ENCODE results near the gene RAPGEF2. TPM values are rescaled to one million over a fixed set of nuclear protein-coding genes. Genes with fewer than 3 reads are reported as not detected.

The RAPGEF2 gene
- total RNA-seq, 4 donors from 2014 or later = 14.1 to 30.5 (median 21.4) TPM

- intact Hi-C loops (cut with DNase I) = no loop called here
- Histone ChIP-seq H3K36me3 (no peaks in the 10 kb centered on the region), H3K27ac (no peak overlapping the region), H3K4me1 (peaks cover 0 to 24% (median 3%) of the 10 kb centered on the region in 3 donors), H3K9me3 (no peaks in the 10 kb centered on the region), H3K27me3 (no peaks in the 10 kb centered on the region), H3K4me3 (no peak overlapping the region)
- TF ChIP-seq CTCF (IDR thresholded peaks at IDR 0.05) = no peak
- TF ChIP-seq POLR2A (IDR thresholded peaks at IDR 0.05) = no peak
- no peak for DNase-seq
- WGBS, 2 donors = 83 to 87% methylated on average over 4 of the region's 4 CpGs
Measured at GRCh38 chr4:159145318-159145991, 42.6 kb downstream of the RAPGEF2 start.

GRCh38 chr4:159145992-159146330 is 43.1 kb downstream of the RAPGEF2 start:
- intact Hi-C loops (cut with DNase I) = no loop called here
- WGBS, 2 donors = 83 to 94% methylated on average over 1 of the region's 1 CpG
- no peaks in the 10 kb centered on the region for H3K36me3 ChIP-seq
- H3K9me3 ChIP-seq = no peaks in the 10 kb centered on the region
- H3K27me3 ChIP-seq = no peaks in the 10 kb centered on the region
- H3K4me3 ChIP-seq = no peak overlapping the region
- H3K4me1 ChIP-seq = peaks cover 0 to 24% (median 3%) of the 10 kb centered on the region in 3 donors
- no peak overlapping the region for H3K27ac ChIP-seq
- TF ChIP-seq CTCF (IDR thresholded peaks at IDR 0.05) (no peak), POLR2A (IDR thresholded peaks at IDR 0.05) (no peak)
- DNase-seq = no peak

GRCh38 chr4:159146488-159146887 is 43.6 kb downstream of the RAPGEF2 start:
- H3K36me3 ChIP-seq = no peaks in the 10 kb centered on the region
- no peak overlapping the region for H3K4me3 ChIP-seq
- intact Hi-C loops (cut with DNase I) = no loop called here
- no peaks in the 10 kb centered on the region for H3K27me3 ChIP-seq
- no peak overlapping the region for H3K27ac ChIP-seq
- no peak for TF ChIP-seq POLR2A (IDR thresholded peaks at IDR 0.05)
- TF ChIP-seq CTCF (IDR thresholded peaks at IDR 0.05) = no peak
- H3K9me3 ChIP-seq = no peaks in the 10 kb centered on the region
- no peak for DNase-seq
- H3K4me1 ChIP-seq = peaks cover 0 to 21% (median under 1%) of the 10 kb centered on the region in 3 donors

GRCh38 chr4:159148441-159148840 is 45.6 kb downstream of the RAPGEF2 start:
- 93 to 97% methylated on average over 2 of the region's 2 CpGs for WGBS, 2 donors
- Histone ChIP-seq H3K36me3 (no peaks in the 10 kb centered on the region), H3K4me1 (peaks cover 0 to 19% (median 0%) of the 10 kb centered on the region in 3 donors), H3K4me3 (no peak overlapping the region), H3K9me3 (no peaks in the 10 kb centered on the region), H3K27ac (no peak overlapping the region), H3K27me3 (no peaks in the 10 kb centered on the region)
- DNase-seq = no peak
- TF ChIP-seq POLR2A (IDR thresholded peaks at IDR 0.05) (no peak), CTCF (IDR thresholded peaks at IDR 0.05) (no peak)
- intact Hi-C loops (cut with DNase I) = no loop called here

- Histone ChIP-seq H3K27ac (no peak overlapping the region), H3K27me3 (no peaks in the 10 kb centered on the region), H3K9me3 (no peaks in the 10 kb centered on the region), H3K4me1 (peaks cover 0 to 19% (median 0%) of the 10 kb centered on the region in 3 donors), H3K36me3 (no peaks in the 10 kb centered on the region), H3K4me3 (no peak overlapping the region)
- DNase-seq = no peak
- intact Hi-C loops (cut with DNase I) = no loop called here
- 95 to 100% methylated on average over 1 of the region's 1 CpG for WGBS, 2 donors
- no peak for TF ChIP-seq POLR2A (IDR thresholded peaks at IDR 0.05)
- TF ChIP-seq CTCF (IDR thresholded peaks at IDR 0.05) = no peak
Measured at GRCh38 chr4:159149666-159150065, 46.8 kb downstream of the RAPGEF2 start.
